ENCODE results near the gene DEDD2. TPM values are rescaled to one million over a fixed set of nuclear protein-coding genes. Genes with fewer than 3 reads are reported as not detected.

The DEDD2 gene
- total RNA-seq, 1 donor from 2014 or later = 35.6 TPM

GRCh38 chr19:42158926-42159325, 58.6 kb downstream of the DEDD2 start:
- DNase-seq = no peak
- intact Hi-C loops (cut with DNase I) = no loop called here
- no peaks in the 10 kb centered on the region for H3K36me3 ChIP-seq
- no peaks in the 10 kb centered on the region for H3K4me1 ChIP-seq
- no peak for ATAC-seq
- H3K27me3 ChIP-seq (ENCODE audit: low read depth) = peaks cover 14% of the 10 kb centered on the region
- no peak overlapping the region for H3K4me3 ChIP-seq
- H3K27ac ChIP-seq = no peak overlapping the region
- H3K9me3 ChIP-seq = no peaks in the 10 kb centered on the region
- TF ChIP-seq, protein P1, sequence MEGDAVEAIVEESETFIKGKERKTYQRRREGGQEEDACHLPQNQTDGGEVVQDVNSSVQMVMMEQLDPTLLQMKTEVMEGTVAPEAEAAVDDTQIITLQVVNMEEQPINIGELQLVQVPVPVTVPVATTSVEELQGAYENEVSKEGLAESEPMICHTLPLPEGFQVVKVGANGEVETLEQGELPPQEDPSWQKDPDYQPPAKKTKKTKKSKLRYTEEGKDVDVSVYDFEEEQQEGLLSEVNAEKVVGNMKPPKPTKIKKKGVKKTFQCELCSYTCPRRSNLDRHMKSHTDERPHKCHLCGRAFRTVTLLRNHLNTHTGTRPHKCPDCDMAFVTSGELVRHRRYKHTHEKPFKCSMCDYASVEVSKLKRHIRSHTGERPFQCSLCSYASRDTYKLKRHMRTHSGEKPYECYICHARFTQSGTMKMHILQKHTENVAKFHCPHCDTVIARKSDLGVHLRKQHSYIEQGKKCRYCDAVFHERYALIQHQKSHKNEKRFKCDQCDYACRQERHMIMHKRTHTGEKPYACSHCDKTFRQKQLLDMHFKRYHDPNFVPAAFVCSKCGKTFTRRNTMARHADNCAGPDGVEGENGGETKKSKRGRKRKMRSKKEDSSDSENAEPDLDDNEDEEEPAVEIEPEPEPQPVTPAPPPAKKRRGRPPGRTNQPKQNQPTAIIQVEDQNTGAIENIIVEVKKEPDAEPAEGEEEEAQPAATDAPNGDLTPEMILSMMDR (IDR thresholded peaks at IDR 0.05) = no peak

DNA sequence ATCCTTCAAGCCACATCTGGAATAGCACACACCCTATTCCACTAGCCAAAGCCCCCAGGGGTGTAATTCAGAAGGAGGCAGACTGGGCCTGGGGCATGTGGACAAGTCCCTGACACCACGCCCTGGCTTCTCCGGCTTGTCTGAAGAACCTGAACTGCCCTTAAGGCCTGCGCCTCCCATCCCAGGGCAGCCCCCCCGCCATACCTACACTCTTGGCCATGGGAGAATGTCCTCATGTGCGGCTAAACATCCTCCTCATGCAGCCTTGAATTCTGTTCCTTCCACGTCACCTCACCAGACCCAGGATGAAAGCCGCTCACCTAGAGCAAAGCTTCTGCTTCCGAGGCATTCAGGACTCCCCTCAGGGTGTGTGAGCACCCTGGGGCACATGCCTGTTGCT, 60.9 kb downstream of the DEDD2 start:
- intact Hi-C loops (cut with DNase I) = no loop called here
- no peak overlapping the region for H3K27ac ChIP-seq
- no peaks in the 10 kb centered on the region for H3K4me1 ChIP-seq
- H3K27me3 ChIP-seq (ENCODE audit: low read depth) = peaks cover 14% of the 10 kb centered on the region
- DNase-seq = no peak
- TF ChIP-seq, protein P1 (IDR thresholded peaks at IDR 0.05) = no peak
- ATAC-seq = no peak
- H3K4me3 ChIP-seq = no peak overlapping the region
- H3K9me3 ChIP-seq = no peaks in the 10 kb centered on the region
- no peaks in the 10 kb centered on the region for H3K36me3 ChIP-seq

DNA sequence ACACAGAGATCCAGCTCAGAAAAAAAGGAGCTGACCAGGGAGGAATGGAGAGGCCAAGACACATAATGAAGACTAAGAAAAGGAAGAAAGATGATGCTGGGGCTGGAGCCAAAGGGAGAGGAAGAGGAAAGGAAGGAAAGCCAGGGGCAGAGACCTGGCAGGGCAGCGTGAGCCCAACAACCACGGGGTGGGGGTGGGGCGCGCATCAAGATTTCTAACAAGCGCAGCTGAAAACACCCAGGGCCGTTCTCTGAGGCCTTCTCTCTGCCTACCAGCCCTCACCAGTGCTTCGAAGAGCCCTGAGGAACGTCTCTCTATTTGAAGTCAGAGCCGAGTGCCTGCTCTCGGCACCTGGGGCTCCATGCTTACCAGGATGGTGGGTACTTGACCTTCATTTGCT, 61.7 kb downstream of the DEDD2 start:
- Histone ChIP-seq H3K4me3 (no peak overlapping the region), H3K9me3 (no peaks in the 10 kb centered on the region), H3K27ac (no peak overlapping the region), H3K4me1 (no peaks in the 10 kb centered on the region), H3K36me3 (no peaks in the 10 kb centered on the region), H3K27me3 (ENCODE audit: low read depth) (peaks cover 17% of the 10 kb centered on the region)
- TF ChIP-seq, protein P1 (IDR thresholded peaks at IDR 0.05) = no peak
- ATAC-seq (no peak), DNase-seq (no peak)
- intact Hi-C loops (cut with DNase I) = no loop called here

GRCh38 chr19:42154471-42155323, 62.8 kb downstream of the DEDD2 start:
- peaks cover 25% of the 10 kb centered on the region for H3K27me3 ChIP-seq (ENCODE audit: low read depth)
- no peaks in the 10 kb centered on the region for H3K4me1 ChIP-seq
- H3K27ac ChIP-seq = no peak overlapping the region
- no peak for DNase-seq
- no peaks in the 10 kb centered on the region for H3K9me3 ChIP-seq
- no peak overlapping the region for H3K4me3 ChIP-seq
- intact Hi-C loops (cut with DNase I) = no loop called here
- no peaks in the 10 kb centered on the region for H3K36me3 ChIP-seq
- ATAC-seq = no peak
- TF ChIP-seq, protein P1 (IDR thresholded peaks at IDR 0.05) = no peak

GRCh38 chr19:42153672-42154433, 63.6 kb downstream of the DEDD2 start:
- DNase-seq (no peak), ATAC-seq (no peak)
- peaks cover 29% of the 10 kb centered on the region for H3K27me3 ChIP-seq (ENCODE audit: low read depth)

More at GRCh38 chr19:42153672-42154433, 63.6 kb downstream of the DEDD2 start:
- intact Hi-C loops (cut with DNase I) = no loop called here
- H3K4me1 ChIP-seq = no peaks in the 10 kb centered on the region
- H3K4me3 ChIP-seq = no peak overlapping the region
- no peaks in the 10 kb centered on the region for H3K9me3 ChIP-seq
- no peaks in the 10 kb centered on the region for H3K36me3 ChIP-seq
- TF ChIP-seq, protein P1 (IDR thresholded peaks at IDR 0.05) = no peak
- no peak overlapping the region for H3K27ac ChIP-seq

Measured in lower lobe of right lung (tissue), 2 donors.